ENCODE results near the gene SLC29A3. TPM values are rescaled to one million over a fixed set of nuclear protein-coding genes. Genes with fewer than 3 reads are reported as not detected.
"Not testable (repeated sequence)": the region's sequence is repeated elsewhere in the genome, so short reads cannot be mapped to it uniquely, and the experiment has no call there.

SLC29A3 gene
- total RNA-seq, 4 donors from 2014 or later = 0.87 to 3.1 (median 2.3) TPM

DNA sequence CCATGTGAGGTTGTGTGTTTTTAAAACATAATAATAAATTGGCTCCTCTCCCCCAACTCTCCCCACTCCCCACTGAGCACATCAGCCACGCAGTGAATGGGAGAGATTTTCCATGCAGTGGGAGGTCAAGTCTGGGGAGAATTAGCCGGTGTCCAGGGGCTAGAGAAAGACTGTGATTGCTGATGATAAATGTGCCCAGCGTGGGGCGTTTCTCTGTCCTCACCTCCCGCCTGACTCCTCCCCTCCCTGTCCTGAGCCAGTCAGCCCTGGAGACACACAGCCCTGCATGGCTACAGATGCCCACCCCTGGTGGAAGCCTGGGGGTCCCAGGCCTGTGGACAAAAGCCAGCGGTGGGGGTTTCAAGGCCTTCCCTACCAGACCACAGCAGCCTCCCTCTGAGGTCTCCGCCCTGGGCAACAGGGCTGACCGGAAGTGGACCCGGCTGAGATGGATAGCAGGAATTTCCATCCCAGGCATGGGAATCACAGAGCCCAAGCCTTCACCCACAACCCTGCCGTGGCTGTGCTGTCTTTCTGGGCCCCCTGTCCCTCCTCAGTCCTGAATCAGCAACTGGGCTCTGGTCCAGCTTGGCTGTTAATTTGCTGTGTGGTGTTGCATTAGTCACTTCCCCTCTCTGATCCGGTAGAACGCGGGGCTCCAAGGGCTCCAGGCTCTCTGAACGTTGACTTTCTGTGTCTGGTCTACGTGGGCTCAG, 46.8 kb upstream of the SLC29A3 start:
- intact Hi-C loops (cut with DNase I) = no loop called here
- Histone ChIP-seq H3K4me1 (peaks cover 5 to 50% (median 19%) of the 10 kb centered on the region in 3 donors), H3K4me3 (no peak overlapping the region), H3K27me3 (no peaks in the 10 kb centered on the region), H3K27ac (no peak overlapping the region), H3K9me3 (no peaks in the 10 kb centered on the region), H3K36me3 (no peaks in the 10 kb centered on the region)
- DNase-seq = no peak
- no peak for TF ChIP-seq POLR2A (IDR thresholded peaks at IDR 0.05)
- TF ChIP-seq, protein P1, sequence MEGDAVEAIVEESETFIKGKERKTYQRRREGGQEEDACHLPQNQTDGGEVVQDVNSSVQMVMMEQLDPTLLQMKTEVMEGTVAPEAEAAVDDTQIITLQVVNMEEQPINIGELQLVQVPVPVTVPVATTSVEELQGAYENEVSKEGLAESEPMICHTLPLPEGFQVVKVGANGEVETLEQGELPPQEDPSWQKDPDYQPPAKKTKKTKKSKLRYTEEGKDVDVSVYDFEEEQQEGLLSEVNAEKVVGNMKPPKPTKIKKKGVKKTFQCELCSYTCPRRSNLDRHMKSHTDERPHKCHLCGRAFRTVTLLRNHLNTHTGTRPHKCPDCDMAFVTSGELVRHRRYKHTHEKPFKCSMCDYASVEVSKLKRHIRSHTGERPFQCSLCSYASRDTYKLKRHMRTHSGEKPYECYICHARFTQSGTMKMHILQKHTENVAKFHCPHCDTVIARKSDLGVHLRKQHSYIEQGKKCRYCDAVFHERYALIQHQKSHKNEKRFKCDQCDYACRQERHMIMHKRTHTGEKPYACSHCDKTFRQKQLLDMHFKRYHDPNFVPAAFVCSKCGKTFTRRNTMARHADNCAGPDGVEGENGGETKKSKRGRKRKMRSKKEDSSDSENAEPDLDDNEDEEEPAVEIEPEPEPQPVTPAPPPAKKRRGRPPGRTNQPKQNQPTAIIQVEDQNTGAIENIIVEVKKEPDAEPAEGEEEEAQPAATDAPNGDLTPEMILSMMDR (IDR thresholded peaks at IDR 0.05) = no peak
- 30 to 66% methylated on average over 5 to 9 of the region's 15 CpGs for WGBS, 2 donors

DNA sequence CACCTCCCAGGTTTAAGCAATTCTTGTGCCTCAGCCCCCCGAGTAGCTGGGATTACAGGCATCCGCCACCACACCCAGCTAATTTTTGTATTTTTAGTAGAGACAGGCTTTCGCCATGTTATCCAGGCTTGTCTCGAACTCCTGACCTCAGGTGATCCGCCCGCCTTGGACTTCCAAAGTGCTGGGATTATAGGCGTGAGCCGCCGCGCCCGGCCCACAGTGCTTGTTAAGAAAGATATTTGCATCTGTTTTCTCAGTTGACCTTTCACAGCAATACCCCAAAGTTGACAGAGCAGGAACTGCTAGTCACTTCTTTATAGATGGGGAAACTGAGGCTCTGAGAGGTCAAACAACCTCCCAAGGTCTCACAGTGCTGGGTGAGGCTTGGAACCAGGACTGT, 46.1 kb upstream of the SLC29A3 start:
- H3K27me3 ChIP-seq; H3K27ac ChIP-seq; DNase-seq; intact Hi-C loops (cut with DNase I); H3K9me3 ChIP-seq; H3K4me3 ChIP-seq; H3K36me3 ChIP-seq: not testable (repeated sequence)
- 84 to 85% methylated on average over 4 to 10 of the region's 11 CpGs for WGBS, 2 donors
- peaks cover 5 to 47% (median 19%) of the 10 kb centered on the region in 3 donors for H3K4me1 ChIP-seq

DNA sequence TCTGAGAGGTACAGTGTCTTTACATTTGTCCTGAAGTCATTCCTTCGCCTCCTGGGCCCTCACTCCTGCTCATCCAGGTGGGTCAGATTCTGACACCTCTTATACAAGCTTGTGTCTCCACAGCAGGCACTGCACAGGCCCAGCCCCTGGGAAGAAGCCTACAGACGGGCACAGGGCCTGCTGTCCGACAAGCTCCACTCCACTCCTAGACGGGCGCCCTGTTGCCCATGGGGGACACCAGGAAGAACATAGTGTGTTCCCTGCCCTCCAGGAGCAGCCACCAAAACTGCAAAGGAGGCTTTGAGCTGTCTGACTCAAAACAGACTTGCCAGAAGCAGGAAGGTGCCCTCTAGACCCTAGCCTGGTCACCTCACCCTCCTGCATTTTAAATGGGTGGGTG, 45.6 kb upstream of the SLC29A3 start:
- Histone ChIP-seq H3K4me1 (peaks cover 5 to 42% (median 19%) of the 10 kb centered on the region in 3 donors), H3K4me3 (no peak overlapping the region), H3K27ac (no peak overlapping the region), H3K9me3 (no peaks in the 10 kb centered on the region), H3K36me3 (no peaks in the 10 kb centered on the region), H3K27me3 (no peaks in the 10 kb centered on the region)
- intact Hi-C loops (cut with DNase I) = no loop called here
- TF ChIP-seq, protein P1 (IDR thresholded peaks at IDR 0.05) = no peak
- no peak for TF ChIP-seq POLR2A (IDR thresholded peaks at IDR 0.05)
- DNase-seq = no peak
- 90 to 100% methylated on average over 3 to 5 of the region's 5 CpGs for WGBS, 2 donors

DNA sequence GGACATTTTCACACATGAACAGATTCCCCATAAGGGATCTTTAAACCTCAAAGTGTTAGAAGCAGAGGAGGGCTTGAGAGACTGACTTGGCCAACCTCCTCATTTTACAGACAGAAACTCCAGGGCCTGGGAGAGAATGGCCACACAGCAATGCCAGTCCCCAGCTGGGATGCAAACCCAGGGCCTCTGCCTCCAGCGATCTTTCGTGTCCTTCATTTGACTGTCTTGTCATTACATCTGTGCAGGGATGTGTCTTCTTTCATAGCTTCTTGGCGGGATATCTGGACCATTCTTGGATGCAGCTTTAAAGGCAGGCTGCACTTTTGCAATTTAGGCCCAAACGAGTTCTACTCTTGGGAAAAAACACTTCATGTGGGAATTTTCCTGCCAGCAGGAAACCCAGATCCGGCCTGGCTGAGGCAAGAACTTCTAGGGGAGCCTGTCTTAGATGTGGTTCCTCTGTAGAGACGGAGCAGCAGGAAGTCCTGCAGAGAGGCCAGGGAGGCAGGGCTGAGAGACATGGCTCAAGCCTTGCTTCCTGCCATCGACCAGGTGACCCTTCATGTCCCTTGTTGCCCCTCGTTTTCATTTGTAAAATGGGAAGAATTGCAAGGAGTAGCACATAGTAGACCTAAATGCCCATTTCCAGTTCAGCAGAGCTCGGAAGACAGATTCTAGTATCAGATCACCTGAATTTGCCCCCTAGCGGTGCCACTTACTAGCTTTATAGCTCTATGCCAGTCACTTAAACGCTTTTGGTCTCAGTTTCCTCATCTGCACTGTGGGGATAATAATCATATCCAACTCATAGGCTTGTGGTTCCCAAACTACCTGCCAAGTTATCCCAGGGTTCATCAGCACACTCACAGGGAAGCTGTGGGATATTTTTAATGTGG, 43.9 kb upstream of the SLC29A3 start:
- intact Hi-C loops (cut with DNase I) = no loop called here

DNA sequence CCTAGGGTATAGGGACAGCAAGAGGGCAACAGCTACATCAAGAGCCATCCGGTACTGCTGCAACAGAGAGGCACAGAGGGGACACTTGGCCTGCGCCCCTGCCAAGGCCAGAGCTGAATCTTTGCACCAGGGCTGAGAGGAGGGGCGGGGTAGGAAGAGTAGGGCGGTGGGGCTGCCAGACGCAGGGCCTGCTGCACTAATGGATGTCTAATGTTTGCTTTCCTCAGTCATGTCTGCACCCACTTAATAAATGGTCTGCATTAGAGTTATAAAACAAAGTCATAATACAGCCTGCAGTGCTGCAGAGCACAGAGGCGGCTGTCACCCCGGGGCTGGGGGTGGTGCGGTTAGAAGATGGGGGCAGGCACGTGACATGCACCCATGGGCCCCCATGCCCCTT, 42.2 kb upstream of the SLC29A3 start:
- peaks cover 0 to 25% (median 0%) of the 10 kb centered on the region in 3 donors for H3K36me3 ChIP-seq
- no peak for DNase-seq
- no peak overlapping the region for H3K27ac ChIP-seq
- no peak overlapping the region for H3K4me3 ChIP-seq
- TF ChIP-seq, protein P1 (IDR thresholded peaks at IDR 0.05) = no peak
- TF ChIP-seq POLR2A (IDR thresholded peaks at IDR 0.05) = no peak
- intact Hi-C loops (cut with DNase I) = no loop called here
- H3K4me1 ChIP-seq = peaks cover 0 to 10% (median 8%) of the 10 kb centered on the region in 3 donors
- H3K9me3 ChIP-seq = no peaks in the 10 kb centered on the region
- no peaks in the 10 kb centered on the region for H3K27me3 ChIP-seq
- 88 to 95% methylated on average over 4 to 6 of the region's 9 CpGs for WGBS, 2 donors

More for the DNA sequence above, 43.9 kb upstream of the SLC29A3 start:
- no peak for DNase-seq
- H3K36me3 ChIP-seq = peaks cover 0 to 8% (median 0%) of the 10 kb centered on the region in 3 donors
- peaks cover 5 to 25% (median 11%) of the 10 kb centered on the region in 3 donors for H3K4me1 ChIP-seq
- TF ChIP-seq, protein P1 (IDR thresholded peaks at IDR 0.05) = no peak
- no peak for TF ChIP-seq POLR2A (IDR thresholded peaks at IDR 0.05)
- H3K27ac ChIP-seq = no peak overlapping the region
- H3K27me3 ChIP-seq = no peaks in the 10 kb centered on the region
- WGBS, 2 donors = 69 to 74% methylated on average over 11 of the region's 11 CpGs
- H3K4me3 ChIP-seq = no peak overlapping the region
- H3K9me3 ChIP-seq = no peaks in the 10 kb centered on the region
